Tibial nerve (tissue), 4 donors: ENCODE results near the gene DHX34. TPM values are rescaled to one million over a fixed set of nuclear protein-coding genes. Genes with fewer than 3 reads are reported as not detected.

Experiments used
- DNase-seq, 2 donors: peaks; one replicate each; pipeline ENCODE4 v3.0.0-alpha.2; 2019; ENCODE audit warnings: low spot score in 2 of 2
- H3K27ac ChIP-seq, 4 donors: fragments of 200-600 bp; sonication (generic) in 3 of 4; one replicate each; pipeline ENCODE4 v1.5.1; 2017 to 2019; ENCODE audit warnings: mild to moderate bottlenecking in 1 of 4
- H3K27me3 ChIP-seq, 2 donors: fragments of 200-600 bp; sonication (generic) in 1 of 2; one replicate each; pipeline versions ENCODE4 v1.5.1 to v1.6.0; 2017 to 2019
- H3K36me3 ChIP-seq, 3 donors: fragments of 200-600 bp; sonication (generic); one replicate each; pipeline ENCODE4 v1.5.1; 2018 to 2019
- H3K4me1 ChIP-seq, 4 donors: fragments of 200-600 bp; sonication (generic) in 3 of 4; one replicate each; pipeline ENCODE4 v1.5.1; 2017 to 2019
- H3K4me3 ChIP-seq, 4 donors: fragments of 200-600 bp; sonication (generic) in 3 of 4; one replicate each; pipeline ENCODE4 v1.5.1; 2017 to 2019; ENCODE audit warnings: mild to moderate bottlenecking in 1 of 4, moderate library complexity in 1 of 4
- H3K9me3 ChIP-seq, 4 donors: fragments of 200-600 bp; sonication (generic) in 3 of 4; one replicate each; pipeline ENCODE4 v1.5.1; 2017 to 2019
- CTCF ChIP-seq, 5 experiments: fragments of 200-600 bp in 3 of 5; fragments of 450-650 bp in 2 of 5; sonication (generic) in 3 of 5; IDR thresholded peaks; one replicate each; pipeline ENCODE4 v1.5.1; 2016 to 2019; ENCODE audit warnings: antibody characterized with exemption in 5 of 5, mild to moderate bottlenecking in 3 of 5, moderate library complexity in 2 of 5
- EP300 ChIP-seq, 2 donors: sonication (generic); formaldehyde crosslinking; IDR thresholded peaks; one replicate each; pipeline ENCODE4 v1.6.1; 2017; ENCODE audit warnings: antibody characterized with exemption in 2 of 2, mild to moderate bottlenecking in 1 of 2
- POLR2A ChIP-seq, 2 donors: fragments of 450-650 bp; IDR thresholded peaks; one replicate each; pipeline ENCODE4 v1.6.1; 2017; ENCODE audit warnings: antibody characterized with exemption in 2 of 2, mild to moderate bottlenecking in 2 of 2, moderate library complexity in 2 of 2
- WGBS, 2 donors: methylation state at CpG; one replicate each; pipeline ENCODE4 v1.1.5; 2018; 5-methylcytosine and 5-hydroxymethylcytosine counted together
- total RNA-seq, 4 donors: library from RNA; depleted of rRNA; stranded (reverse); fragments of >200 nt; gene quantifications; one replicate each; pipeline ENCODE4 v1.1.0, GENCODE V29; 2016

DHX34 gene
- total RNA-seq, 4 donors from 2014 or later, result 12.4 to 43.8 (median 13.9) TPM

- Histone ChIP-seq H3K4me3 (no peak overlapping the region), H3K36me3 (peaks cover 0 to 11% (median 0%) of the 10 kb centered on the region in 3 donors), H3K4me1 (peaks cover 0 to 18% (median 6%) of the 10 kb centered on the region in 4 donors), H3K27me3 (peaks cover 0 to 47% of the 10 kb centered on the region in 2 donors), H3K27ac (no peak overlapping the region), H3K9me3 (no peaks in the 10 kb centered on the region)
- TF ChIP-seq EP300 (IDR thresholded peaks at IDR 0.05), result no peak
- TF ChIP-seq CTCF (IDR thresholded peaks at IDR 0.05), result no peak
- TF ChIP-seq POLR2A (IDR thresholded peaks at IDR 0.05), result no peak
- WGBS, 2 donors, result 71% methylated on average over 19 to 21 of the region's 21 CpGs
- DNase-seq, result no peak
Measured at GRCh38 chr19:47414469-47414868, 65.4 kb downstream of the DHX34 start.

- Histone ChIP-seq H3K9me3 (no peaks in the 10 kb centered on the region), H3K4me3 (no peak overlapping the region), H3K27ac (no peak overlapping the region), H3K36me3 (peaks cover 0 to 11% (median 0%) of the 10 kb centered on the region in 3 donors), H3K4me1 (peaks cover 0 to 27% (median 6%) of the 10 kb centered on the region in 4 donors), H3K27me3 (peaks cover 0 to 62% of the 10 kb centered on the region in 2 donors)
- no peak for DNase-seq
- TF ChIP-seq EP300 (IDR thresholded peaks at IDR 0.05) (no peak), CTCF (IDR thresholded peaks at IDR 0.05) (no peak), POLR2A (IDR thresholded peaks at IDR 0.05) (no peak)
- WGBS, 2 donors, result 95 to 96% methylated on average over 21 of the region's 21 CpGs
Measured at GRCh38 chr19:47415953-47416642, 67.0 kb downstream of the DHX34 start.

GRCh38 chr19:47416643-47416985 is 67.5 kb downstream of the DHX34 start:
- Histone ChIP-seq H3K4me1 (peaks cover 0 to 28% (median 6%) of the 10 kb centered on the region in 4 donors), H3K36me3 (peaks cover 0 to 11% (median 0%) of the 10 kb centered on the region in 3 donors), H3K27ac (no peak overlapping the region), H3K27me3 (peaks cover 0 to 67% of the 10 kb centered on the region in 2 donors), H3K4me3 (no peak overlapping the region), H3K9me3 (no peaks in the 10 kb centered on the region)
- no peak for DNase-seq
- 63 to 64% methylated on average over 12 of the region's 12 CpGs for WGBS, 2 donors
- TF ChIP-seq CTCF (IDR thresholded peaks at IDR 0.05) (no peak), POLR2A (IDR thresholded peaks at IDR 0.05) (no peak), EP300 (IDR thresholded peaks at IDR 0.05) (no peak)

GRCh38 chr19:47417107-47417745 is 68.1 kb downstream of the DHX34 start:
- TF ChIP-seq CTCF (IDR thresholded peaks at IDR 0.05) (no peak), POLR2A (IDR thresholded peaks at IDR 0.05) (no peak), EP300 (IDR thresholded peaks at IDR 0.05) (no peak)
- no peak overlapping the region for H3K4me3 ChIP-seq
- no peak for DNase-seq
- peaks cover 0 to 11% (median 0%) of the 10 kb centered on the region in 3 donors for H3K36me3 ChIP-seq
- 35 to 42% methylated on average over 18 of the region's 18 CpGs for WGBS, 2 donors
- peaks cover 0 to 34% (median 6%) of the 10 kb centered on the region in 4 donors for H3K4me1 ChIP-seq
- no peak overlapping the region for H3K27ac ChIP-seq
- peaks cover 0 to 73% of the 10 kb centered on the region in 2 donors for H3K27me3 ChIP-seq
- H3K9me3 ChIP-seq, result no peaks in the 10 kb centered on the region
